Prostate gland (tissue), 2 donors: ENCODE data around the gene CCDC124. TPM values are rescaled to one million over a fixed set of nuclear protein-coding genes. Genes with fewer than 3 reads are reported as not detected.

ENCODE experiments used
- small RNA-seq, 2 donors: library from RNA; depleted of rRNA; stranded (forward); fragments of <200 nt; gene quantifications; one replicate each; pipeline ENCODE3, GENCODE V24; 2016
- total RNA-seq, 2 donors: library from RNA; depleted of rRNA; stranded (reverse); fragments of >200 nt; gene quantifications; one replicate each; pipeline ENCODE4 v1.1.0, GENCODE V29; 2016

CCDC124 gene
- total RNA-seq, 2 donors from 2014 or later, result 48.7 to 52.2 TPM

Small RNA genes lying within 50 kb of the gene (small RNA-seq; reads per million reads assigned to genes)
- gene RNA5SP468, result 0 reads per million in 2 donors

Other genes with a start within 250 kb of the CCDC124 start
- 1 to 10 TPM in 1 of 2 donors, under 1 TPM in 1; 0.14 to 2.4 TPM for gene UNC13A, start 244.7 kb upstream of the CCDC124 start, total RNA-seq
- 10 to 100 TPM; 34.9 to 61.1 TPM for gene MAP1S, start 213.5 kb upstream of the CCDC124 start, total RNA-seq
- gene FCHO1, start 181.5 kb upstream of the CCDC124 start, total RNA-seq, result 10 to 100 TPM in 1 of 2 donors, 1 to 10 TPM in 1; 1.3 to 10.7 TPM
- 10 to 100 TPM in 1 of 2 donors, 1 to 10 TPM in 1; 5.2 to 11.9 TPM for gene B3GNT3, start 137.9 kb upstream of the CCDC124 start, total RNA-seq
- 100 to 1,000 TPM in 1 of 2 donors, not detected in 1; 117 TPM for gene INSL3, start 111.5 kb upstream of the CCDC124 start, total RNA-seq
- 10 to 100 TPM in 1 of 2 donors, 1 to 10 TPM in 1; 1.5 to 10.1 TPM for gene JAK3, start 85.0 kb upstream of the CCDC124 start, total RNA-seq
- gene RPL18A, start 73.1 kb upstream of the CCDC124 start, total RNA-seq, result 1,000 to 10,000 TPM; 1,351 to 1,892 TPM
- 1 to 10 TPM in 1 of 2 donors, not detected in 1; 1.2 TPM for gene SLC5A5, start 61.1 kb upstream of the CCDC124 start, total RNA-seq
- gene KCNN1, start 34.1 kb downstream of the CCDC124 start, total RNA-seq, result 1 to 10 TPM in 1 of 2 donors, under 1 TPM in 1; 0.36 to 5.6 TPM
- gene ARRDC2, start 75.2 kb downstream of the CCDC124 start, total RNA-seq, result 10 to 100 TPM; 57.1 to 75.9 TPM
- under 1 TPM; 0.62 to 0.73 TPM for gene IL12RB1, start 153.9 kb downstream of the CCDC124 start, total RNA-seq
- gene MAST3, start 164.8 kb downstream of the CCDC124 start, total RNA-seq, result 10 to 100 TPM in 1 of 2 donors, 1 to 10 TPM in 1; 6.1 to 10.8 TPM
- 10 to 100 TPM; 41.3 to 71.6 TPM for gene PIK3R2, start 220.1 kb downstream of the CCDC124 start, total RNA-seq
- gene IFI30, start 240.8 kb downstream of the CCDC124 start, total RNA-seq, result 10 to 100 TPM; 20.9 to 22.5 TPM